GM12878 (cell line): ENCODE measurements around the gene RHEB. TPM values are rescaled to one million over a fixed set of nuclear protein-coding genes. Genes with fewer than 3 reads are reported as not detected.

Source experiments
- ATAC-seq: fragments of 200-7000 bp; cut with Tn5 transposase; 3 replicates; pipeline ENCODE4 v1.9.1; 2020; ENCODE audit warnings: mild to moderate bottlenecking, moderate library complexity
- BruUV-seq: library from RNA; stranded (reverse); fragments of 400-500 nt; replicated peaks from 2 replicates; lab custom pipeline; 2021; lab: Mats Ljungman, UMichigan
- CTCF ChIA-PET: fragments of 300-600 bp; sonication (Branson Sonifier 250); formaldehyde crosslinking; extraction: SDS; loops from one replicate; lab custom pipeline; 2021; ENCODE audit warnings: inconsistent platforms; lab: Yijun Ruan, JAX
- POLR2A ChIA-PET: fragments of 350-600 bp; formaldehyde crosslinking; extraction: SDS; loops from one replicate; lab custom pipeline; 2021; ENCODE audit warnings: inconsistent platforms; lab: Charles Lee
- RAD21 ChIA-PET: fragments of 300-600 bp; sonication (Branson Sonifier 250); formaldehyde crosslinking; loops from one replicate; lab custom pipeline; 2023; ENCODE audit warnings: antibody characterized with exemption; ENCODE audit not compliant: unreplicated experiment; lab: Charles Lee
- SMC1A ChIA-PET: fragments of 300-600 bp; sonication (Branson Sonifier 250); formaldehyde crosslinking; loops from one replicate; lab custom pipeline; 2023; ENCODE audit not compliant: unreplicated experiment, uncharacterized antibody; lab: Charles Lee
- DNase-seq: peaks from one replicate; pipeline ENCODE4 v3.0.0-alpha.2; 2011; ENCODE audit warnings: low read depth, low spot score
- FAIRE-seq: peaks from 3 replicates; lab custom pipeline; 2011; peaks lifted over from hg19 to GRCh38; lab: Jason Lieb, UNC
- H2AFZ ChIP-seq: 2 replicates; pipeline ENCODE4 v1.6.0; 2011; ENCODE audit warnings: low read depth, low read length, control low read depth; ENCODE audit not compliant: control insufficient read depth
- H3K27ac ChIP-seq: 2 replicates; pipeline ENCODE4 v1.5.1; 2011; ENCODE audit warnings: control low read depth; ENCODE audit not compliant: control insufficient read depth, insufficient read depth
- H3K27me3 ChIP-seq, 2 experiments: replicated peaks in 1 of 2; 2 replicates each; pipeline versions ENCODE4 v1.6.0 to v1.6.1; 2011; ENCODE audit warnings: low read length in 1 of 2; ENCODE audit not compliant: control insufficient read depth in 2 of 2, insufficient read depth in 2 of 2
- H3K36me3 ChIP-seq, 2 experiments: 2 replicates each; pipeline ENCODE4 v1.5.1; 2011; ENCODE audit warnings: low read length in 1 of 2; ENCODE audit not compliant: control insufficient read depth in 2 of 2, insufficient read depth in 2 of 2
- H3K4me1 ChIP-seq: 2 replicates; pipeline ENCODE4 v1.6.1; 2011; ENCODE audit warnings: mild to moderate bottlenecking, low read length, moderate library complexity, mixed read lengths; ENCODE audit not compliant: control insufficient read depth, insufficient read depth
- H3K4me2 ChIP-seq: 2 replicates; pipeline ENCODE4 v1.6.0; 2011; ENCODE audit warnings: control low read depth; ENCODE audit not compliant: control insufficient read depth, insufficient read depth
- H3K4me3 ChIP-seq: fragments of 200-600 bp; sonication (generic); 2 replicates; pipeline ENCODE4 v1.5.1; 2016
- H3K79me2 ChIP-seq: 2 replicates; pipeline ENCODE4 v1.6.0; 2011; ENCODE audit warnings: low read length; ENCODE audit not compliant: control insufficient read depth, insufficient read depth
- H3K9ac ChIP-seq: 2 replicates; pipeline ENCODE4 v1.8.0; 2011; ENCODE audit warnings: low read length, control low read depth, mixed read lengths; ENCODE audit not compliant: control insufficient read depth, insufficient read depth
- H3K9me3 ChIP-seq: replicated peaks from 3 replicates; pipeline ENCODE4 v1.5.1; 2011; ENCODE audit warnings: mild to moderate bottlenecking, low read length; ENCODE audit not compliant: control insufficient read depth, insufficient read depth
- H4K20me1 ChIP-seq: 2 replicates; pipeline ENCODE4 v1.6.0; 2011; ENCODE audit not compliant: control insufficient read depth, insufficient read depth
- BACH1 ChIP-seq: fragments of 450-650 bp; IDR thresholded peaks from 2 replicates; pipeline ENCODE4 v1.6.1; 2017; ENCODE audit warnings: mild to moderate bottlenecking, borderline replicate concordance
- BRCA1 ChIP-seq: IDR thresholded peaks from 2 replicates; pipeline ENCODE4 v1.6.1; 2011; ENCODE audit warnings: low read depth, low read length, improper control_type of control experiment
- CHD1 ChIP-seq: IDR thresholded peaks from 2 replicates; pipeline ENCODE4 v1.6.1; 2012; ENCODE audit warnings: low read depth, low read length, improper control_type of control experiment
- CUX1 ChIP-seq: IDR thresholded peaks from 2 replicates; pipeline ENCODE4 v1.6.1; 2012; ENCODE audit warnings: improper control_type of control experiment, low read depth, low read length; ENCODE audit not compliant: insufficient replicate concordance
- DPF2 ChIP-seq: fragments of 450-650 bp; IDR thresholded peaks from 2 replicates; pipeline ENCODE4 v1.6.1; 2017; ENCODE audit warnings: mild to moderate bottlenecking
- HDAC6 ChIP-seq: fragments of 200-600 bp; sonication (generic); IDR thresholded peaks from one replicate; pipeline ENCODE4 v1.8.0; 2017; ENCODE audit warnings: antibody characterized with exemption; ENCODE audit not compliant: unreplicated experiment
- RB1 ChIP-seq: fragments of 450-650 bp; formaldehyde crosslinking; IDR thresholded peaks from 2 replicates; pipeline ENCODE4 v1.6.1; 2017; ENCODE audit warnings: mild to moderate bottlenecking, borderline replicate concordance
- STAT1 ChIP-seq: fragments of 450-650 bp; conservative IDR thresholded peaks from 2 replicates; pipeline ENCODE4 v1.6.1; 2014; ENCODE audit warnings: antibody characterized with exemption, mild to moderate bottlenecking
- YBX1 ChIP-seq: fragments of 450-650 bp; IDR thresholded peaks from 2 replicates; pipeline ENCODE4 v1.6.1; 2016; ENCODE audit warnings: antibody characterized with exemption
- ZNF24 ChIP-seq: fragments of 450-650 bp; IDR thresholded peaks from 2 replicates; pipeline ENCODE4 v1.6.1; 2017; ENCODE audit warnings: antibody characterized with exemption, mild to moderate bottlenecking
- WGBS: methylation state at CpG from one replicate; pipeline ENCODE4 v1.1.6; 2016; ENCODE audit warnings: low lambda C conversion rate; ENCODE audit not compliant: insufficient replicate concordance, insufficient coverage; ENCODE audit errors: missing lambda C conversion rate; 5-methylcytosine and 5-hydroxymethylcytosine counted together
- in situ Hi-C: fragments of 300-500 bp; cut with MboI; formaldehyde crosslinking; loops from 9 replicates; pipeline ENCODE4 v1.14.3; 2018; ENCODE audit warnings: mixed read lengths
- intact Hi-C: fragments of 100-400 bp; cut with micrococcal nuclease; formaldehyde crosslinking; loops from one replicate; pipeline ENCODE4 v1.14.2; 2022; ENCODE audit not compliant: unreplicated experiment
- polyA plus RNA-seq, 11 experiments: library from polyadenylated mRNA; depleted of rRNA in 4 of 11; unstranded in 6 of 11; stranded (reverse) in 5 of 11; fragments of >200 nt; fragmentation: Nextera tagmentation in 4 of 11; fragmentation: Illumina TruSeq in 1 of 11; extraction: Ambion mirVana in 4 of 11; extraction: Trizol in 1 of 11; gene quantifications; 1 replicate in 1 of 11; 2 replicates in 10 of 11; pipeline versions ENCODE4 v1.2.1 to v1.2.3, GENCODE V29; 2011 to 2016; ENCODE audit warnings: inconsistent platforms in 2 of 11, missing spikeins in 2 of 11, low read depth in 1 of 11
- total RNA-seq, 4 experiments: library from RNA; depleted of rRNA in 3 of 4; stranded (reverse); fragments of >200 nt in 3 of 4; fragmentation: Illumina TruSeq in 1 of 4; extraction: Trizol in 1 of 4; gene quantifications; 2 replicates each; pipeline versions ENCODE4 v1.2.1 to v1.2.3, GENCODE V29; 2013 to 2021
- TF ChIP-seq, protein P1 (sequence below): fragments of 150-350 bp; IDR thresholded peaks from 2 replicates; pipeline ENCODE4 v1.6.1; 2014; ENCODE audit warnings: mild to moderate bottlenecking, low read depth, low read length

RHEB gene
- total and polyA plus RNA-seq, 10 of the 15 experiments (the other 5 are each of a cell fraction or from before 2014, with no cell fraction given), result 6.2 to 67.8 (median 38.0) TPM

GRCh38 chr7:151440799-151441445, 78.8 kb downstream of the RHEB start (continued):
- TF ChIP-seq ZNF24 (no peak), BRCA1 (no peak), HDAC6 (no peak)

GRCh38 chr7:151439855-151440798, 79.6 kb downstream of the RHEB start, which contains the start of gene CRYGN:
Gene CRYGN, minus strand, starts transcription at chr7:151440141. Its CDS starts 224 bp downstream, at chr7:151439917.
- Histone ChIP-seq H3K4me1 (no peaks in the 10 kb centered on the region), H3K4me3 (no peak within 1 kb of the TSS), H3K9me3 (no peaks in the 10 kb centered on the region), H2AFZ (no peak within 1 kb of the TSS), H3K9ac (no peak within 1 kb of the TSS), H3K4me2 (no peak within 1 kb of the TSS), H3K27me3 (peaks cover 0 to 2% of the 10 kb centered on the region in 2 experiments; a peak in 2 of 4 replicates), H3K27ac (no peak within 1 kb of the TSS), H3K79me2 (no peaks in the 10 kb centered on the region), H3K36me3 (no peaks in the 10 kb centered on the region), H4K20me1 (no peaks in the 10 kb centered on the region)
- FAIRE-seq (no peak), ATAC-seq (no peak; the same call in 2 of the 3 replicates), DNase-seq (no peak)
- SMC1A ChIA-PET, result no interaction called here
- intact Hi-C loops, result no loop called here
- in situ Hi-C loops, result loop anchor here (10.0 kb wide), 1 partner anchor 75 kb away; no protein-coding TSS in a partner anchor
- WGBS, result 31% methylated on average over 43 of the region's 51 CpGs
- RAD21 ChIA-PET, result no interaction called here
- POLR2A ChIA-PET, result no interaction called here
- CTCF ChIA-PET, result no interaction called here
- BruUV-seq, result no TSS peak
- TF ChIP-seq, protein P1, sequence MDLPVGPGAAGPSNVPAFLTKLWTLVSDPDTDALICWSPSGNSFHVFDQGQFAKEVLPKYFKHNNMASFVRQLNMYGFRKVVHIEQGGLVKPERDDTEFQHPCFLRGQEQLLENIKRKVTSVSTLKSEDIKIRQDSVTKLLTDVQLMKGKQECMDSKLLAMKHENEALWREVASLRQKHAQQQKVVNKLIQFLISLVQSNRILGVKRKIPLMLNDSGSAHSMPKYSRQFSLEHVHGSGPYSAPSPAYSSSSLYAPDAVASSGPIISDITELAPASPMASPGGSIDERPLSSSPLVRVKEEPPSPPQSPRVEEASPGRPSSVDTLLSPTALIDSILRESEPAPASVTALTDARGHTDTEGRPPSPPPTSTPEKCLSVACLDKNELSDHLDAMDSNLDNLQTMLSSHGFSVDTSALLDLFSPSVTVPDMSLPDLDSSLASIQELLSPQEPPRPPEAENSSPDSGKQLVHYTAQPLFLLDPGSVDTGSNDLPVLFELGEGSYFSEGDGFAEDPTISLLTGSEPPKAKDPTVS, result no peak
- TF ChIP-seq CUX1, result no peak
- TF ChIP-seq RB1, result no peak
- no peak for TF ChIP-seq CHD1
- no peak for TF ChIP-seq YBX1
- no peak for TF ChIP-seq BACH1
- no peak for TF ChIP-seq STAT1
- no peak for TF ChIP-seq DPF2
